Kidney glomerular epithelial cell (primary cell): ENCODE data around the gene MORC2.

Experiments
- DNase-seq: peaks from one replicate; lab custom pipeline; 2025; lab: John Stamatoyannopoulos, UW

The MORC2 gene

GRCh38 chr22:30968015-30968923 lies at the start of gene MORC2:
TSS of gene MORC2 (minus strand) at chr22:30968774. CDS start at chr22:30967889, 885 bp downstream.
- peak; percentile 77 for DNase-seq

- no peak for DNase-seq
Measured at GRCh38 chr22:31005535-31005934, 37.0 kb upstream of the MORC2 start.

GRCh38 chr22:31001124-31001770 lies 32.7 kb upstream of the MORC2 start:
- DNase-seq = no peak

DNA sequence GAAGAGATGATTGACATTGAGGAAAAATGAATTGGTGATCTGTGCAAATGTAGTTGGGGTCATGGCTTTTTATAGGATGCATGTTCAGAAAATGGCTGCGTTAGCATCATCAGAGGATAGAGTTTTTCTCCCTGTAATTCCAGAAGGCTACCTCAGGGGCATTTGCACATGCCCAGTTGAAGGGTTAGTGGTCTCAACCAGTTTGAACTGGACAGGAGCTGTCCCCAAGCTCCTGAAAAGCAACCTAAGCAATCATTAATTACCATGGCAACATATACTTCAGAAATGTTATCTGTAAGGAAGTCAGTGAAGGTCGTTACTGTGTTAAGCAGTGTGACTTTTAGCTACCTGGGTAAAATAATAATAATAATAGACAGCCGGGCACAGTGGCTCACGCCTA lies 29.8 kb upstream of the MORC2 start:
- no peak for DNase-seq

- DNase-seq = no peak
Measured at GRCh38 chr22:30996462-30996861, 27.9 kb upstream of the MORC2 start.

GRCh38 chr22:30994960-30995359 lies 26.4 kb upstream of the MORC2 start:
- DNase-seq = no peak

GRCh38 chr22:30992565-30992964 lies 24.0 kb upstream of the MORC2 start:
- DNase-seq = no peak

DNA sequence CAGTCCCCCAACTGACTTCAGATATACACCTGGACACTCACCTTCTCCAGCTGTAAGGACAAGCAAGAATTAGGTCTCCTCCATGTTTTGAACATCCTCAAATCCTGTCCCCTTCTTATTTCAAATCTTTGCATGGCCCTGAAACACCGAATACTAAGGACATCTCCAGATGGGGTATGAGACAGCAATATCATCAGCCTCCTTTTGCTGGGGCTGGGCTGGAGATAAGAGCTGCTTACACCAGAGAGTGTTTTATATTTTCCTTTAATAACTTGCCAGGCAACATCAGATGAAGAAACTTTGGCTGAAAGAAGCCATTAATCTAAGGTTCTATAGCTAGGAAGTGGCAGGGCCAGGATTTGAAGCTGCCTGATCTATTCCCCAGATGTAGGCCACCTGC lies 22.1 kb upstream of the MORC2 start:
- no peak for DNase-seq

DNA sequence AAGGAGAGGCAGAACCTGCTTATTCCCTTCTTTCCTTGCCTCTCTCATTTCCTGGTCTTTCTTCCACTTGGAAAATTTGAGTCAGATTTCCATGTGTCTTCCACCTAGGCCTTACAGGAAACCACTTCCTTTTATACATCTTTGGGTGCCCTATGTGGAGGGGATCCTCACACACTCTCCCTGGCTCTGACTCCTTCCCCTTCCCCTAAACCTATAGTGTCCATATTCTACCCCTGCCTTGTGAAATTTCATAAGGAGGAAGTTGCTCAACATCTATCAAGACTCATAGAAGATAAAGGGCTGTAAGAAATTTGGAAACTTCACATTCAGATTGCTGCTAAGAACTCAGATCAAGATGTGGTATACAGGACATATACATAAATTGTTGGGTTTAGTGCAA lies 20.9 kb upstream of the MORC2 start:
- no peak for DNase-seq

DNA sequence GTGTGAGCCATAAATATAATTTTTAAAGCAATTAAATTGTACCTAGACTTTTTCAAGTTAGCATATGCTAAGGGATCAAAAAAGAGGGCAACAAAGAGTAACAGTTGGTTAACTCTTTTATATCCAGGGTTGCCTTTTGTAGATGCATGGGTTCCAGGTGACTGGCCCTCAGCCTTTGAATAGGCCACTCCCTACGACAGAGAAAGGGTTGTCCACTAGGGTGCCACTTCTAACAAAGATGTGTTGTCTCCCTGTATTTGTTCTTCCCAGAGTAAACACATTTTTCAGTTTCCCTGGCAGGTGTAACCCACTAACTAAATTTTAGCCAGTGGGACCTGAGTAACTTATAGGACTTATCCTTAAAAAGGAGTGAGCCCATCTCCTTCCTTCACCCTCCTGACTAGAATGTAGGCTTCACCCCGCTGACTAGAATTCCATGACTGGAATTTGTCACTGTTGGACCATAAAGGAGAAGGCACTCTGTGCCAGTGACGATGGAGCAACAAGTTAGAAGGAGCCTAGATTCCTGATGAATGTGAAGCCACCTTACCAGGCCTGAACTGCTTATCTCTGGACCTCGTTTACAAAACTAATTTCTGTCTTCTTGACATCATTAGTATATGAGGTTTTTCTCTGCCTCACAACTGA lies 17.1 kb upstream of the MORC2 start:
- no peak for DNase-seq

- DNase-seq = no peak
Measured at GRCh38 chr22:30984317-30984716, 15.7 kb upstream of the MORC2 start.

DNA sequence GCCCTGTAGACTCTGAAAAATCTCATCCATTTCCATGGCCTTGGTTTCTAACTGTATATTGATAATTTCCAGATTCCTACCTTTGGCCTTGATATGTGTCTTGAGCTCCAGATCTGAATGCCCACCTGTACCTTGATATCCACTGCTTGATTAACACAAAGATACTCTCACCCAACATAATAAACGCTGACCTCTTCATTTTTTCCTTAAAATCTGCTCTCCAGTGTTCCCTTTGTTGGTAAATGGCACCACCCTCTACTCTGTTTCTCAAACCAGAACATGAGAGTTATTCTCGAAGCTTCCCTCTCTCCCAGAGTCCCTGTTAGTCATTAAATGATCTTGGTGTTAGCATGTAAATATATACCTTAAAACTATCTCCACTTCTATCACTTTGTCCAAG lies 13.9 kb upstream of the MORC2 start:
- DNase-seq = no peak

- no peak for DNase-seq
Measured at GRCh38 chr22:30979932-30980331, 11.4 kb upstream of the MORC2 start.

DNA sequence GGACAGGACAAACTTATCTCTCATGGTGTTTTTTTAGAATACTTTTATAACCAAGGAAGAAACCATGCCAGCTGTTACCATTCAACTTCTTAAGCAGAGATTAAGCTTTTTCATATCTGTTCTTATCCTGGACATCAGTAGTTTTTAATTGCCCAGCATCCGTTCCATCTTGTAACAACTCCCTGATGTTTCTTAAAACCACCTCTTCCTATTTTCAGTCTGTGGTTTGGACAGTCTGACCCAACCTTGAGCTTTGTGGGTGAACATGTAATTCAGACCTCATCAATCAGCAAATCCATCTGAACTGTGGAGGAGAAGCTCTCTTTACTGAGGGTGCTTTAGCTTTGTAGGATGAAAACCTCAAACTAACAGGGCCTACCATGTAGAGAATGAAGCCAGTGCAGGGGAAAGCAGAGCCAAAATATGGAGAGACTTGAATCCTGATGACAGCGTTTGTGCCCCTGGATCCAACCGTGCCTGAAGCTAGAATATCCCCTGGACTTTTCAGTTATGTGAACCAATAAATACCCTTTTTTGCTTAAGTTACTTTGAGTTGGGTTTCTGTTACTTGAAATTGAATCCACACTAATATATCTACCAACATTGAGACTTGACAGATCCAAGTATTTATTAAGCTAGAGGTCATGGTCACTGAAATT lies 9.9 kb upstream of the MORC2 start:
- DNase-seq = no peak

DNA sequence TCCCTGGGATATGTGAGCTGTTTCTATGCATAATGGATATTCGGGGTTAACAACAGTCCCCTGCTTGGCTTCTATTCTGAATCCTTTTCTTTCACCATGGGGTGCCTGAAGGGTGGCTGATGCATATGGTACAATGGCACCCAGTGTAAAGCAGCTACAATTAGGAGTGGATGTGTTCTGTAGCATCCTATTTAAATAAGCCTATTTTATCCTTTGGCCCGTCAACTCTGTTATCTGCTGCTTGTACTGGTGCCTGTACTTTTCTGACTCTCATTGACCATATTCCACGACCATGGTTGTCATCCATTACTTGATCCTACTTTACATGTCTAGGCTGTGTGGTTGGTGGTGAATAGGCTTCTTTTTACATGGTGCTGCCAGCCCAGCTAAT lies 1.8 kb upstream of the MORC2 start:
- no peak for DNase-seq

- DNase-seq = no peak
Measured at GRCh38 chr22:30969532-30970355, 1.2 kb upstream of the MORC2 start.

GRCh38 chr22:30968924-30969531 lies 454 bp upstream of the MORC2 start, which contains the start of gene TUG1:
TSS of gene TUG1 (plus strand) at chr22:30969265.
- DNase-seq = peak; percentile 95

DNA sequence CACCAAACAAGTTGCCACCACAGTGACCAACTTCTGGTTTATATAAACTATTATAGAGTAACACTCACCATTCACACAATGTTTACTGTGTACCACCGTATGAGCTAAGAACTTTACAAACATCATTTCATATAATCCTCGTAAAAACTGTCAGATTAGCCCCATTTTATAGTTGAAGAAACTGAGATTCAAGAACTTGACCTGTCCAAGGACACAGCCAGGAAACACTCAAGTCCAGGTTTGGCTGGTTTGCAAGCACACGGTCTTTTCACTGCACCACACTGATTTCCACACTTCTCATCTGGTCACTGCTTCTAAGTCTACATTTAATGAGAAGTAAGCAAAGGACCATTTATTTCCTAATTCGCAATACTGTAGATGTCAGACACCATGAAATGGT lies 3.7 kb downstream of the MORC2 start:
- no peak for DNase-seq

DNA sequence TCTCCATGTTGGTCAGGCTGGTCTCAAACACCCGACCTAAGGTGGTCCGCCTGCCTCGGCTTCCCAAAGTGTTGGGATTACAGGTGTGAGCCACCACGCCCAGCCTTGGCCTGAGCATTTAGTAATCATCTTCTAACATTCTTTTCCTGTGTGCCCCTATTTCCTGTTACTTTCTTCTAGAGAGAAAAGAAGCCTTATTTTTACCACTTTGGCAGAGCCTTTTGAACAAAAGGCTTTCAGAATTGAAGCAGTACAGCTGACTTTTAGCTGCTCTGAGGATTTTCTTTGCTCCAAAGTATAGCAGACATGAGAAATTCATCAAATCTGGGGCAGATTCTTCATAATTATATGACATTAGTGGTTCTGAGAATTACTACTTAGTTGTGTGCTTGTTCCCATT lies 13.4 kb downstream of the MORC2 start:
- no peak for DNase-seq

GRCh38 chr22:30953206-30953605 lies 15.4 kb downstream of the MORC2 start:
- DNase-seq = no peak
